Fibroblast of mammary gland (primary cell): ENCODE data around the gene TMEM30B.

ENCODE experiments used
- DNase-seq: peaks from one replicate; pipeline ENCODE4 v3.0.0-alpha.2; 2010; ENCODE audit warnings: low read depth
- H3K4me3 ChIP-seq: 2 replicates; pipeline ENCODE4 v1.5.1; 2011; ENCODE audit warnings: low read depth, mild to moderate bottlenecking, low read length, moderate library complexity; ENCODE audit not compliant: control insufficient read depth
- CTCF ChIP-seq: conservative IDR thresholded peaks from 2 replicates; pipeline ENCODE4 v1.5.1; 2011; ENCODE audit warnings: low read depth, low read length, inconsistent platforms; ENCODE audit not compliant: control insufficient read depth, insufficient read depth

Gene TMEM30B

GRCh38 chr14:61269321-61270083 is 11.6 kb downstream of the TMEM30B start:
- peak; percentile 72 for DNase-seq
- TF ChIP-seq CTCF: peak; percentile 74
- H3K4me3 ChIP-seq: peak overlapping the region; percentile 43

DNA sequence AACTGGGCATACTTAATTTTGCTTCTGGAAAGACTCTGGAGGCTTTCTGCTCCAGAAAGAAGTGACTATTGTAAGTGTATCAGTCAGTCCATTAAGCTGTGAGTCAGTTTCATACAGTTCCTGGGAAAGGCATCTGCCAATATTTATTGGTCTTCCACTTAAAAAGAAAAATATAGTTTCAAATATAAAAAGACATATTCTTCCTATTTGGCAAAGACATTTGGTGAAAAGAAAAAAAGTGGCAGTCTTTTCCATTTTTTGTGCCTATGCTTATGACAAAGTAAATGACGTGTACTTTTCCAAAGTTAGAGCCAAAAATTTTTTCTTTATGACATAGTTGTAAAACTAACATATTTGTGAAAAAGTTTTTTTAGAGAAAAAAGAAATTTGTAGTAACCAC is 12.3 kb downstream of the TMEM30B start:
- no peak for TF ChIP-seq CTCF
- no peak for DNase-seq
- no peak overlapping the region for H3K4me3 ChIP-seq

- no peak for TF ChIP-seq CTCF
- no peak for DNase-seq
- H3K4me3 ChIP-seq: no peak overlapping the region
Measured at GRCh38 chr14:61266891-61267740, 14.0 kb downstream of the TMEM30B start.

- DNase-seq: peak; percentile 37
- H3K4me3 ChIP-seq: no peak overlapping the region
- TF ChIP-seq CTCF: no peak
Measured at GRCh38 chr14:61266436-61266835, 14.7 kb downstream of the TMEM30B start.

DNA sequence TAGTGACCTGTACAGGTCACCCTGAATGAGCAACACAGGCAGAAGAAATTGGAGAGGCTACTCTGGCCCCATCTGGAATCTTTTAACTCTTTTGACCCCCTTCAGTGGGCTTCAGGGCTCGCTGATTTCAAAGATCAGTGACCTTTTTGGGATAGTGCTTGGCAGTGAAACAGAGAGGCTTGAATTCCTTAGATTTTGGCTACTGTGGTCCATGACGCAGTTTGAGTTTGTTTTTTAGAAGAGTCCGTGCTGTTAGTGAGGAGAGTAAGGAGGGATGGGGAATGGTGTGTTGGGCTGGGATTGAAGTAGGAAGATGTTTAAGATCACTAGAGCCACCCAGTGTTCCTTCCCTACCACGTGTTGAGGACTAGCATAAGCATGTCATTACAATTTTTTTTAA is 16.5 kb downstream of the TMEM30B start:
- DNase-seq: no peak
- TF ChIP-seq CTCF: no peak
- no peak overlapping the region for H3K4me3 ChIP-seq

DNA sequence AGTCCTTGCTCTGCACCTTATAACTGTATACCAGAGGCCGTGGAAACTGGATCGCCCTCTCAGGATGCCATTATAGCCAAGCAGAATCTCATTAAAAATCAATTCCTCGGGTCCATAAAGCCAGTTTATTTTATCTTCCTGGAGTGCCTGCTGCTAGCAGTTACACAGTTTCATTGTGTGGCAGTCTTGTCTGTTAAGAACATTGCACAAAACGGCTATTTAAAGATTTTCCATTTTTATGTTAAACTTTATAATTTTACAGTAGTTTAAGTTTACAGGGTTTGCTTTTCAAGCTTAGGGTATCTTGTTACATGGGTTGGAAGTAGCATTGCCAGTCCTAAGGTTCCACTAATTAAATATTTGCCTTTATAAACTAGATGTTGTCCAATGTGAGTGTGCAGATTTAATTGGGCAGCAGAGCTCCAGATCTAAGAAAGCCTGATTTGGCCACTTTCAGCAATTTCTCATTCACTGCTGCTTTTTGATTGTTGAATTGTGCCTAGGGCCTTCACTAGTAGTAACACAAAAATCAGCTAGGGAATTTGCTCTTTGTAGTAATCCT is 17.0 kb downstream of the TMEM30B start:
- no peak for TF ChIP-seq CTCF
- H3K4me3 ChIP-seq: no peak overlapping the region
- no peak for DNase-seq
